ENCODE results near the gene TRAPPC3L.

The TRAPPC3L gene

GRCh38 chr6:116545651-116546050 is at the start of gene TRAPPC3L:
Gene TRAPPC3L, minus strand, starts transcription at chr6:116545684. Its CDS starts 170 bp downstream, at chr6:116545514.
- no peak for DNase-seq (ENCODE audit: low read depth)
- no peak within 1 kb of the TSS for H3K4me3 ChIP-seq (replicated peaks; ENCODE audit: low read depth, low read length)
- no peak for TF ChIP-seq CTCF (IDR thresholded peaks at IDR 0.05; ENCODE audit: low read length, missing control alignments)

GRCh38 chr6:116595247-116595646 is 49.8 kb upstream of the TRAPPC3L start:
- no peak for TF ChIP-seq CTCF (IDR thresholded peaks at IDR 0.05; ENCODE audit: low read length, missing control alignments)
- no peak overlapping the region for H3K4me3 ChIP-seq (replicated peaks; ENCODE audit: low read depth, low read length)
- DNase-seq (ENCODE audit: low read depth) = no peak

GRCh38 chr6:116586738-116587137 is 41.3 kb upstream of the TRAPPC3L start:
- DNase-seq (ENCODE audit: low read depth) = no peak
- no peak for TF ChIP-seq CTCF (IDR thresholded peaks at IDR 0.05; ENCODE audit: low read length, missing control alignments)
- H3K4me3 ChIP-seq (replicated peaks; ENCODE audit: low read depth, low read length) = no peak overlapping the region

- DNase-seq (ENCODE audit: low read depth) = no peak
- no peak for TF ChIP-seq CTCF (IDR thresholded peaks at IDR 0.05; ENCODE audit: low read length, missing control alignments)
- H3K4me3 ChIP-seq (replicated peaks; ENCODE audit: low read depth, low read length) = no peak overlapping the region
Observed at GRCh38 chr6:116586276-116586675, 40.8 kb upstream of the TRAPPC3L start.

GRCh38 chr6:116580198-116580597 is 34.7 kb upstream of the TRAPPC3L start:
- DNase-seq (ENCODE audit: low read depth) = peak; percentile 54
- H3K4me3 ChIP-seq (replicated peaks; ENCODE audit: low read depth, low read length) = no peak overlapping the region
- no peak for TF ChIP-seq CTCF (IDR thresholded peaks at IDR 0.05; ENCODE audit: low read length, missing control alignments)

- TF ChIP-seq CTCF (IDR thresholded peaks at IDR 0.05; ENCODE audit: low read length, missing control alignments) = no peak
- peak; percentile 28 for DNase-seq (ENCODE audit: low read depth)
- H3K4me3 ChIP-seq (replicated peaks; ENCODE audit: low read depth, low read length) = no peak overlapping the region
Observed at GRCh38 chr6:116579143-116579542, 33.7 kb upstream of the TRAPPC3L start.

GRCh38 chr6:116578335-116578734 is 32.9 kb upstream of the TRAPPC3L start:
- no peak overlapping the region for H3K4me3 ChIP-seq (replicated peaks; ENCODE audit: low read depth, low read length)
- no peak for TF ChIP-seq CTCF (IDR thresholded peaks at IDR 0.05; ENCODE audit: low read length, missing control alignments)
- no peak for DNase-seq (ENCODE audit: low read depth)

All from fibroblast of pulmonary artery (primary cell).